GM21447 (cell line): Measurements from ENCODE around the gene SYNRG.
"Not testable (repeated sequence)": the region's sequence is repeated elsewhere in the genome, so short reads cannot be mapped to it uniquely, and the experiment has no call there.

Source experiments
- ATAC-seq: cut with Tn5 transposase; IDR thresholded peaks from one replicate; pipeline ENCODE4 v1.9.1; 2021; ENCODE audit not compliant: unreplicated experiment

Gene SYNRG

GRCh38 chr17:37609170-37610040, at the start of gene SYNRG:
TSS of gene SYNRG (minus strand) at chr17:37609418. CDS start at chr17:37609355, 63 bp downstream.
- peak; percentile 81 for ATAC-seq

GRCh38 chr17:37657202-37657601, 48.0 kb upstream of the SYNRG start:
- no peak for ATAC-seq

GRCh38 chr17:37651849-37652248, 42.6 kb upstream of the SYNRG start:
- no peak for ATAC-seq

GRCh38 chr17:37650419-37651003, 41.3 kb upstream of the SYNRG start:
- ATAC-seq = no peak

GRCh38 chr17:37648555-37648954, 39.3 kb upstream of the SYNRG start:
- no peak for ATAC-seq

- no peak for ATAC-seq
Observed at GRCh38 chr17:37647856-37648255, 38.6 kb upstream of the SYNRG start.

- no peak for ATAC-seq
Observed at GRCh38 chr17:37643869-37644268, 34.7 kb upstream of the SYNRG start.

- ATAC-seq = peak; percentile 93
Observed at GRCh38 chr17:37643118-37643766, 34.0 kb upstream of the SYNRG start, which contains the start of gene DDX52. TSS of gene DDX52 (minus strand) at chr17:37643446. CDS start at chr17:37643420, 26 bp downstream.

GRCh38 chr17:37642681-37643080, 33.5 kb upstream of the SYNRG start:
- no peak for ATAC-seq

- ATAC-seq = no peak
Observed at GRCh38 chr17:37640015-37640414, 30.8 kb upstream of the SYNRG start.

GRCh38 chr17:37637956-37638355, 28.7 kb upstream of the SYNRG start:
- ATAC-seq = no peak

- ATAC-seq = not testable (repeated sequence)
Observed at GRCh38 chr17:37616430-37616829, 7.2 kb upstream of the SYNRG start.

GRCh38 chr17:37614823-37615222, 5.6 kb upstream of the SYNRG start:
- no peak for ATAC-seq

GRCh38 chr17:37614391-37614790, 5.2 kb upstream of the SYNRG start:
- ATAC-seq = no peak

- no peak for ATAC-seq
Observed at GRCh38 chr17:37610971-37611370, 1.8 kb upstream of the SYNRG start.

GRCh38 chr17:37610041-37610420, 813 bp upstream of the SYNRG start:
- ATAC-seq = not testable (repeated sequence)

GRCh38 chr17:37608351-37609169, 658 bp downstream of the SYNRG start:
- peak; percentile 26 for ATAC-seq

- no peak for ATAC-seq
Observed at GRCh38 chr17:37607637-37608331, 1.4 kb downstream of the SYNRG start.

GRCh38 chr17:37605813-37606505, 3.3 kb downstream of the SYNRG start:
- ATAC-seq = no peak

- ATAC-seq = no peak
Observed at GRCh38 chr17:37605081-37605480, 4.1 kb downstream of the SYNRG start.
